ENCODE results near the gene RABGGTA. TPM values are rescaled to one million over a fixed set of nuclear protein-coding genes. Genes with fewer than 3 reads are reported as not detected.

The RABGGTA gene
- total and polyA plus RNA-seq, 8 donors, result 20.2 to 53.3 (median 26.3) TPM

- no peak overlapping the region for H3K4me3 ChIP-seq
- ATAC-seq (no peak), DNase-seq (no peak)
- no peaks in the 10 kb centered on the region for H3K27me3 ChIP-seq
- intact Hi-C loops (cut with DNase I), result no loop called here
- no peak for TF ChIP-seq CTCF (IDR thresholded peaks at IDR 0.05)
- H3K4me1 ChIP-seq, result peaks cover 0 to 3% of the 10 kb centered on the region in 2 donors
- peaks cover 0 to 69% of the 10 kb centered on the region in 2 donors for H3K36me3 ChIP-seq
- H3K9me3 ChIP-seq, result no peaks in the 10 kb centered on the region
- no peak overlapping the region for H3K27ac ChIP-seq
Measured at GRCh38 chr14:24291446-24292117, 20.2 kb upstream of the RABGGTA start.

GRCh38 chr14:24290746-24291145 is 19.3 kb upstream of the RABGGTA start:
- no peaks in the 10 kb centered on the region for H3K9me3 ChIP-seq
- H3K27me3 ChIP-seq, result no peaks in the 10 kb centered on the region
- no peak for ATAC-seq
- TF ChIP-seq CTCF (IDR thresholded peaks at IDR 0.05), result no peak
- H3K36me3 ChIP-seq, result peaks cover 0 to 63% of the 10 kb centered on the region in 2 donors
- no peak for DNase-seq
- no peak overlapping the region for H3K4me3 ChIP-seq
- intact Hi-C loops (cut with DNase I), result no loop called here
- no peaks in the 10 kb centered on the region for H3K4me1 ChIP-seq
- H3K27ac ChIP-seq, result no peak overlapping the region

- H3K27me3 ChIP-seq, result no peaks in the 10 kb centered on the region
- ATAC-seq (no peak), DNase-seq (no peak)
- H3K36me3 ChIP-seq, result peaks cover 0 to 54% of the 10 kb centered on the region in 2 donors
- intact Hi-C loops (cut with DNase I), result no loop called here
- no peak for TF ChIP-seq CTCF (IDR thresholded peaks at IDR 0.05)
- no peaks in the 10 kb centered on the region for H3K9me3 ChIP-seq
- no peaks in the 10 kb centered on the region for H3K4me1 ChIP-seq
- no peak overlapping the region for H3K4me3 ChIP-seq
- H3K27ac ChIP-seq, result no peak overlapping the region
Measured at GRCh38 chr14:24289649-24290280, 18.4 kb upstream of the RABGGTA start.

- intact Hi-C loops (cut with DNase I), result no loop called here
- TF ChIP-seq CTCF (IDR thresholded peaks at IDR 0.05), result no peak
- Histone ChIP-seq H3K36me3 (peaks cover 0 to 36% of the 10 kb centered on the region in 2 donors), H3K9me3 (no peaks in the 10 kb centered on the region), H3K27ac (no peak overlapping the region), H3K27me3 (no peaks in the 10 kb centered on the region), H3K4me3 (no peak overlapping the region), H3K4me1 (peaks cover 0 to 10% of the 10 kb centered on the region in 2 donors)
- ATAC-seq, result no peak
- no peak for DNase-seq
Measured at GRCh38 chr14:24286996-24287395, 15.6 kb upstream of the RABGGTA start.

GRCh38 chr14:24285351-24285750 is 14.0 kb upstream of the RABGGTA start:
- H3K27ac ChIP-seq, result no peak overlapping the region
- H3K27me3 ChIP-seq, result no peaks in the 10 kb centered on the region
- H3K4me3 ChIP-seq, result no peak overlapping the region
- DNase-seq, result no peak
- H3K4me1 ChIP-seq, result peaks cover 0 to 27% of the 10 kb centered on the region in 2 donors
- no peak for ATAC-seq
- H3K9me3 ChIP-seq, result no peaks in the 10 kb centered on the region
- no peak for TF ChIP-seq CTCF (IDR thresholded peaks at IDR 0.05)
- H3K36me3 ChIP-seq, result peaks cover 0 to 19% of the 10 kb centered on the region in 2 donors
- intact Hi-C loops (cut with DNase I), result no loop called here
